ENCODE results near the gene MAP3K5. TPM values are rescaled to one million over a fixed set of nuclear protein-coding genes. Genes with fewer than 3 reads are reported as not detected.
A peak's percentile ranks its signal among the peaks of the same experiment; 100 is the strongest.

MAP3K5 gene
- total and polyA plus RNA-seq, 9 of the 15 experiments (the other 6 are each of a cell fraction or from before 2014, with no cell fraction given) = 2.2 to 13.0 (median 9.9) TPM

DNA sequence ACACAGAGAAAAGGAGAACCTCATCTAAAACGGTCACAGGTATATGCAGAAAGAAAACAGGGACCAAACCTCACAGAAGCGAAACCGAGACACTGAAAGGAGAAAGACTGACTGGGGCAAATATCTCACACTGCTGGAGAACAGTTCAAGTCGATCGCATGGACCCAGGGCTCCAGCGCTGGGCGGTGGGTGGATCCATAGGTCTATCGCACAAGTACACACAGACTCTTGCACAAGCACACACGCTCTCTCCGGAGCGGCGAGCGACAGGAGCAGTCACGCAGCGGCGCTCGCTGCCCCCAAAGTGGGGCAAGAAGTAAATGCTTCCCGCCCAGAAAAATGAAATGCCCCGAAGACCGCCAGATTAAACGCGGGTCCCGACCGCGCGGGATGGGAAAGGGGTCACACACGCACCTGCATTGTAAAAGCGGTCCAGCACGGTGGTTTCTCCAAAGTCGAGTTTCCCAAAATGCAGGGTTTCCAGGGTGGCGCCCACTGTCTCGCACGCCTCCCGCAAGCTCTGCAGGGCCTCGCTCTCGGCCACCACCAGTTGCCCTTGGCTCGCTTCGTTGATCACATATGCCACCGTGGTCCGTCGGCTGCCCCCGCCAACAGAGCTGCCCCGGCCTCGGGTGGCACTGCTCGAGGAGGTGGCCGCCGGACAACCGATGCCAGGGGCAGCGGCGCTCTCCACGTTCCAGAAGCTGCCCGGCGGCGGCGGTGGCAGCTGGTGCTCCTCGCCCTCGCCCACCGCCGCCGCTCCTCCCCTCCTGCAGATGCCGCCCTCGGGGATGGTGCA, 782 bp downstream of the MAP3K5 start (continued):
- TF ChIP-seq HNRNPH1 (optimal IDR thresholded peaks at IDR 0.05; ENCODE audit: low read depth, low read length) (no peak), NR2C2 (CRISPR knock-in tag; IDR thresholded peaks at IDR 0.05) (no peak), NR2C2 (tag; IDR thresholded peaks at IDR 0.05) (no peak), BRCA1 (IDR thresholded peaks at IDR 0.05) (no peak), BRCA1 (CRISPR knock-in tag; IDR thresholded peaks at IDR 0.05) (0 out of 2 replicates have a peak, but pooled peaks have one; percentile 79), DIDO1 (tag; IDR thresholded peaks at IDR 0.05; ENCODE audit: low read depth) (no peak), SMARCA4 (IDR thresholded peaks at IDR 0.05) (no peak), ZNF232 (CRISPR knock-in tag; IDR thresholded peaks at IDR 0.05) (0 out of 2 replicates have a peak, but pooled peaks have one; percentile 49), CBX1 (IDR thresholded peaks at IDR 0.05; ENCODE audit: low read depth) (no peak; the same call in 1 of the 2 replicates), MTA1 (IDR thresholded peaks at IDR 0.05; ENCODE audit: borderline replicate concordance) (0 out of 2 replicates have a peak, but pooled peaks have one; percentile 17), NR2F6 (CRISPR knock-in tag; IDR thresholded peaks at IDR 0.05) (no peak), CAMTA2 (CRISPR knock-in tag; conservative IDR thresholded peaks at IDR 0.05) (0 out of 2 replicates have a peak, but pooled peaks have one; percentile 59), PTTG1 (tag; IDR thresholded peaks at IDR 0.05; ENCODE audit: low read depth) (no peak), POLR2AphosphoS5 (IDR thresholded peaks at IDR 0.05; ENCODE audit: control insufficient read depth, insufficient read depth, low read depth, low read length) (0 out of 2 replicates have a peak, but pooled peaks have one; percentile 24)
- TF ChIP-seq, protein P1, sequence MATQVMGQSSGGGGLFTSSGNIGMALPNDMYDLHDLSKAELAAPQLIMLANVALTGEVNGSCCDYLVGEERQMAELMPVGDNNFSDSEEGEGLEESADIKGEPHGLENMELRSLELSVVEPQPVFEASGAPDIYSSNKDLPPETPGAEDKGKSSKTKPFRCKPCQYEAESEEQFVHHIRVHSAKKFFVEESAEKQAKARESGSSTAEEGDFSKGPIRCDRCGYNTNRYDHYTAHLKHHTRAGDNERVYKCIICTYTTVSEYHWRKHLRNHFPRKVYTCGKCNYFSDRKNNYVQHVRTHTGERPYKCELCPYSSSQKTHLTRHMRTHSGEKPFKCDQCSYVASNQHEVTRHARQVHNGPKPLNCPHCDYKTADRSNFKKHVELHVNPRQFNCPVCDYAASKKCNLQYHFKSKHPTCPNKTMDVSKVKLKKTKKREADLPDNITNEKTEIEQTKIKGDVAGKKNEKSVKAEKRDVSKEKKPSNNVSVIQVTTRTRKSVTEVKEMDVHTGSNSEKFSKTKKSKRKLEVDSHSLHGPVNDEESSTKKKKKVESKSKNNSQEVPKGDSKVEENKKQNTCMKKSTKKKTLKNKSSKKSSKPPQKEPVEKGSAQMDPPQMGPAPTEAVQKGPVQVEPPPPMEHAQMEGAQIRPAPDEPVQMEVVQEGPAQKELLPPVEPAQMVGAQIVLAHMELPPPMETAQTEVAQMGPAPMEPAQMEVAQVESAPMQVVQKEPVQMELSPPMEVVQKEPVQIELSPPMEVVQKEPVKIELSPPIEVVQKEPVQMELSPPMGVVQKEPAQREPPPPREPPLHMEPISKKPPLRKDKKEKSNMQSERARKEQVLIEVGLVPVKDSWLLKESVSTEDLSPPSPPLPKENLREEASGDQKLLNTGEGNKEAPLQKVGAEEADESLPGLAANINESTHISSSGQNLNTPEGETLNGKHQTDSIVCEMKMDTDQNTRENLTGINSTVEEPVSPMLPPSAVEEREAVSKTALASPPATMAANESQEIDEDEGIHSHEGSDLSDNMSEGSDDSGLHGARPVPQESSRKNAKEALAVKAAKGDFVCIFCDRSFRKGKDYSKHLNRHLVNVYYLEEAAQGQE (IDR thresholded peaks at IDR 0.05; ENCODE audit: borderline replicate concordance) = peak; percentile 20; the same call in 1 of the 2 replicates
- TF ChIP-seq, protein P1 (CRISPR knock-in tag; IDR thresholded peaks at IDR 0.05; ENCODE audit: low read depth) = no peak
- TF ChIP-seq, protein P2, sequence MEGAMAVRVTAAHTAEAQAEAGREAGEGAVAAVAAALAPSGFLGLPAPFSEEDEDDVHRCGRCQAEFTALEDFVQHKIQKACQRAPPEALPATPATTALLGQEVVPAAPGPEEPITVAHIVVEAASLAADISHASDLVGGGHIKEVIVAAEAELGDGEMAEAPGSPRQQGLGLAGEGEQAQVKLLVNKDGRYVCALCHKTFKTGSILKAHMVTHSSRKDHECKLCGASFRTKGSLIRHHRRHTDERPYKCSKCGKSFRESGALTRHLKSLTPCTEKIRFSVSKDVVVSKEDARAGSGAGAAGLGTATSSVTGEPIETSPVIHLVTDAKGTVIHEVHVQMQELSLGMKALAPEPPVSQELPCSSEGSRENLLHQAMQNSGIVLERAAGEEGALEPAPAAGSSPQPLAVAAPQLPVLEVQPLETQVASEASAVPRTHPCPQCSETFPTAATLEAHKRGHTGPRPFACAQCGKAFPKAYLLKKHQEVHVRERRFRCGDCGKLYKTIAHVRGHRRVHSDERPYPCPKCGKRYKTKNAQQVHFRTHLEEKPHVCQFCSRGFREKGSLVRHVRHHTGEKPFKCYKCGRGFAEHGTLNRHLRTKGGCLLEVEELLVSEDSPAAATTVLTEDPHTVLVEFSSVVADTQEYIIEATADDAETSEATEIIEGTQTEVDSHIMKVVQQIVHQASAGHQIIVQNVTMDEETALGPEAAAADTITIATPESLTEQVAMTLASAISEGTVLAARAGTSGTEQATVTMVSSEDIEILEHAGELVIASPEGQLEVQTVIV (CRISPR knock-in tag; IDR thresholded peaks at IDR 0.05; ENCODE audit: borderline replicate concordance) = no peak
- TF ChIP-seq, protein P3, sequence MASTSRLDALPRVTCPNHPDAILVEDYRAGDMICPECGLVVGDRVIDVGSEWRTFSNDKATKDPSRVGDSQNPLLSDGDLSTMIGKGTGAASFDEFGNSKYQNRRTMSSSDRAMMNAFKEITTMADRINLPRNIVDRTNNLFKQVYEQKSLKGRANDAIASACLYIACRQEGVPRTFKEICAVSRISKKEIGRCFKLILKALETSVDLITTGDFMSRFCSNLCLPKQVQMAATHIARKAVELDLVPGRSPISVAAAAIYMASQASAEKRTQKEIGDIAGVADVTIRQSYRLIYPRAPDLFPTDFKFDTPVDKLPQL (IDR thresholded peaks at IDR 0.05; ENCODE audit: extremely low read depth, insufficient read length) = no peak
